IMR-90 (cell line): ENCODE data around the gene C13orf42. TPM values are rescaled to one million over a fixed set of nuclear protein-coding genes. Genes with fewer than 3 reads are reported as not detected.

Source experiments
- ATAC-seq: fragments of 200-7000 bp; cut with Tn5 transposase; 2 replicates; pipeline ENCODE4 v1.9.1; 2020; ENCODE audit warnings: low read depth, mild to moderate bottlenecking, moderate library complexity
- Bru-seq: library from RNA; stranded (reverse); fragments of 400-500 nt; gene quantifications from one replicate; lab custom pipeline; 2021; lab: Mats Ljungman, UMichigan
- BruChase-seq, 2 experiments: library from RNA; stranded (reverse); fragments of 400-500 nt; gene quantifications; one replicate each; lab custom pipeline; 2021; lab: Mats Ljungman, UMichigan
- BruUV-seq: library from RNA; stranded (reverse); fragments of 400-500 nt; replicated peaks from 2 replicates; lab custom pipeline; 2021; lab: Mats Ljungman, UMichigan
- CTCF ChIA-PET: fragments of 300-600 bp; formaldehyde crosslinking; extraction: SDS; loops from one replicate; lab custom pipeline; 2021; ENCODE audit warnings: antibody characterized with exemption; lab: Yijun Ruan, JAX
- POLR2A ChIA-PET: fragments of 300-600 bp; sonication (Branson Sonifier 250); formaldehyde crosslinking; loops from one replicate; lab custom pipeline; 2022; ENCODE audit warnings: antibody characterized with exemption; ENCODE audit not compliant: unreplicated experiment; lab: Charles Lee
- DNase-seq: peaks from one replicate; pipeline ENCODE4 v3.0.0; 2013
- H2AFZ ChIP-seq: replicated peaks from 2 replicates; pipeline ENCODE3; 2013; ENCODE audit warnings: low read length, mild to moderate bottlenecking; ENCODE audit not compliant: poor library complexity
- H2AK5ac ChIP-seq: 2 replicates; pipeline ENCODE4 v1.6.1; 2013; ENCODE audit warnings: low read depth, low read length, inconsistent platforms
- H2AK9ac ChIP-seq: replicated peaks from 2 replicates; pipeline ENCODE3; 2013; ENCODE audit warnings: mild to moderate bottlenecking, low read depth, low read length, moderate library complexity; ENCODE audit not compliant: poor library complexity
- H2BK120ac ChIP-seq: 2 replicates; pipeline ENCODE4 v1.6.1; 2013; ENCODE audit warnings: low read depth, low read length, inconsistent platforms
- H2BK15ac ChIP-seq: 3 replicates; pipeline ENCODE4 v1.6.1; 2013; ENCODE audit warnings: low read depth, low read length, inconsistent platforms
- H2BK20ac ChIP-seq: 2 replicates; pipeline ENCODE4 v1.6.1; 2013; ENCODE audit warnings: low read depth, mild to moderate bottlenecking, inconsistent platforms, low read length, moderate library complexity
- H2BK5ac ChIP-seq: 2 replicates; pipeline ENCODE4 v1.6.1; 2013; ENCODE audit warnings: mild to moderate bottlenecking, low read depth, low read length, inconsistent platforms; ENCODE audit not compliant: poor library complexity, severe bottlenecking
- H3K14ac ChIP-seq: replicated peaks from 2 replicates; pipeline ENCODE4 v1.6.1; 2013; ENCODE audit warnings: low read depth, low read length, inconsistent platforms
- H3K18ac ChIP-seq: 2 replicates; pipeline ENCODE4 v1.6.1; 2013; ENCODE audit warnings: low read depth, low read length, control low read depth
- H3K23ac ChIP-seq: 2 replicates; pipeline ENCODE4 v1.6.1; 2013; ENCODE audit warnings: low read depth, low read length, inconsistent platforms
- H3K27ac ChIP-seq: 2 replicates; pipeline ENCODE4 v1.5.1; 2013; ENCODE audit warnings: mild to moderate bottlenecking, control low read depth, low read length; ENCODE audit not compliant: insufficient read depth
- H3K27me3 ChIP-seq: 2 replicates; pipeline ENCODE4 v1.6.1; 2013; ENCODE audit warnings: low read length; ENCODE audit not compliant: control insufficient read depth, insufficient read depth
- H3K36me3 ChIP-seq: 2 replicates; pipeline ENCODE4 v1.6.1; 2013; ENCODE audit warnings: low read length, mixed read lengths; ENCODE audit not compliant: control insufficient read depth, insufficient read depth
- H3K4ac ChIP-seq: 2 replicates; pipeline ENCODE4 v1.6.1; 2013; ENCODE audit warnings: low read depth, low read length, inconsistent platforms
- H3K4me1 ChIP-seq: 2 replicates; pipeline ENCODE4 v1.6.1; 2013; ENCODE audit warnings: low read length, mixed read lengths; ENCODE audit not compliant: control insufficient read depth, insufficient read depth
- H3K4me2 ChIP-seq: 2 replicates; pipeline ENCODE4 v1.6.1; 2013; ENCODE audit warnings: low read depth, mild to moderate bottlenecking, control low read depth, low read length, moderate library complexity
- H3K4me3 ChIP-seq: 2 replicates; pipeline ENCODE4 v1.5.1; 2013; ENCODE audit warnings: low read depth, mild to moderate bottlenecking, control low read depth, low read length, moderate library complexity; ENCODE audit not compliant: insufficient read depth
- H3K56ac ChIP-seq: 2 replicates; pipeline ENCODE4 v1.6.1; 2013; ENCODE audit warnings: low read length, inconsistent platforms; ENCODE audit not compliant: insufficient read depth; ENCODE audit errors: extremely low read depth
- H3K79me1 ChIP-seq, 2 experiments: 2 replicates each; pipeline ENCODE4 v1.6.1; 2013; ENCODE audit warnings: low read length in 2 of 2, inconsistent platforms in 1 of 2, low read depth in 1 of 2
- H3K9ac ChIP-seq: 2 replicates; pipeline ENCODE4 v1.6.1; 2013; ENCODE audit warnings: low read depth, low read length, control low read depth
- H3K9me1 ChIP-seq: 2 replicates; pipeline ENCODE4 v1.6.1; 2013; ENCODE audit warnings: low read length, inconsistent platforms; ENCODE audit not compliant: insufficient read depth
- H3K9me3 ChIP-seq: 2 replicates; pipeline ENCODE4 v1.6.1; 2013; ENCODE audit warnings: low read length; ENCODE audit not compliant: control insufficient read depth, insufficient read depth
- H4K20me1 ChIP-seq: 2 replicates; pipeline ENCODE4 v1.6.1; 2013; ENCODE audit warnings: low read length, inconsistent platforms; ENCODE audit not compliant: insufficient read depth
- H4K5ac ChIP-seq: 2 replicates; pipeline ENCODE4 v1.6.1; 2013; ENCODE audit warnings: mild to moderate bottlenecking, low read depth, low read length, control low read depth
- H4K8ac ChIP-seq, 2 experiments: 2 replicates each; pipeline ENCODE4 v1.6.1; 2013; ENCODE audit warnings: low read depth in 2 of 2, low read length in 2 of 2, control low read depth in 1 of 2, inconsistent platforms in 1 of 2
- H4K91ac ChIP-seq: 2 replicates; pipeline ENCODE4 v1.6.1; 2013; ENCODE audit warnings: low read depth, low read length, inconsistent platforms; ENCODE audit not compliant: insufficient read depth
- CHD1 ChIP-seq: IDR thresholded peaks from 2 replicates; pipeline ENCODE4 v1.6.1; 2012; ENCODE audit warnings: low read depth, low read length, improper control_type of control experiment
- CTCF ChIP-seq: conservative IDR thresholded peaks from 2 replicates; pipeline ENCODE4 v1.5.1; 2012; ENCODE audit warnings: mild to moderate bottlenecking, low read depth, low read length, improper control_type of control experiment
- FOS ChIP-seq: fragments of 150-350 bp; IDR thresholded peaks from 2 replicates; pipeline ENCODE4 v1.6.1; 2016; ENCODE audit warnings: low read depth, low read length
- MAZ ChIP-seq: IDR thresholded peaks from 2 replicates; pipeline ENCODE4 v1.6.1; 2012; ENCODE audit warnings: low read depth, mild to moderate bottlenecking, low read length, improper control_type of control experiment, moderate library complexity, borderline replicate concordance
- NFE2L2 ChIP-seq: fragments of 150-350 bp; IDR thresholded peaks from 2 replicates; pipeline ENCODE4 v1.6.1; 2016; ENCODE audit warnings: low read depth, mild to moderate bottlenecking, low read length
- POLR2A ChIP-seq: IDR thresholded peaks from 2 replicates; pipeline ENCODE4 v1.6.1; 2012; ENCODE audit warnings: mild to moderate bottlenecking, low read depth, low read length
- USF2 ChIP-seq: fragments of 150-350 bp; IDR thresholded peaks from 2 replicates; pipeline ENCODE4 v1.6.1; 2017; ENCODE audit warnings: mild to moderate bottlenecking, antibody characterized with exemption, low read length, low read depth
- WGBS, 2 experiments: methylation state at CpG; one replicate each; pipeline versions ENCODE4 v1.1.5 to v1.1.7; 2013; ENCODE audit warnings: missing lambda C conversion rate in 2 of 2; ENCODE audit not compliant: insufficient read length in 1 of 2; ENCODE audit errors: extremely low coverage in 2 of 2; 5-methylcytosine and 5-hydroxymethylcytosine counted together
- dilution Hi-C: fragments of 300-500 bp; cut with HindIII; formaldehyde crosslinking; loops from one replicate; pipeline ENCODE4 v1.14.3; 2018; ENCODE audit warnings: low sequenced_read_pairs; ENCODE audit not compliant: unreplicated experiment
- in situ Hi-C: fragments of 300-500 bp; cut with MboI; formaldehyde crosslinking; loops from 3 replicates; pipeline ENCODE4 v1.14.3; 2019; ENCODE audit warnings: low sequenced_read_pairs, inconsistent platforms, mixed read lengths
- intact Hi-C: fragments of 100-400 bp; cut with micrococcal nuclease; formaldehyde crosslinking; loops from 2 replicates; pipeline ENCODE4 v1.10.0; 2022
- long read RNA-seq: library from polyadenylated mRNA; unstranded; transcript quantifications from one replicate; pipeline ENCODE4 v2.0.0, GENCODE V29; 2021; ENCODE audit not compliant: unreplicated experiment
- polyA plus RNA-seq, 3 experiments: library from polyadenylated mRNA; depleted of rRNA; stranded (reverse); fragments of >200 nt; gene quantifications; 2 replicates each; pipeline ENCODE4 v1.2.3, GENCODE V29; 2012; ENCODE audit warnings: low replicate concordance in 1 of 3
- total RNA-seq: library from RNA; depleted of rRNA; stranded (reverse); fragments of >200 nt; gene quantifications from 2 replicates; pipeline ENCODE4 v1.2.3, GENCODE V29; 2012; rRNA removed

The C13orf42 gene
- total RNA-seq = not detected in 2 replicates
- not detected in 2 replicates for polyA plus RNA-seq (2012; rRNA removed)
- not detected in 2 replicates for polyA plus RNA-seq (2012; cell fraction: cytosol; rRNA removed)
- polyA plus RNA-seq (2012; cell fraction: nucleus; rRNA removed; ENCODE audit: low replicate concordance) = not detected in 2 replicates
- not detected for Bru-seq, nascent RNA
- BruChase-seq, experiment 1, labeled RNA remaining after a 6-hour chase = not detected
- not detected for BruChase-seq, experiment 2, labeled RNA remaining after a 2-hour chase
- long read RNA-seq = 0 reads

GRCh38 chr13:51111174-51111573 lies at the start of gene C13orf42:
C13orf42 (minus strand) TSS chr13:51111274; CDS start chr13:51111209, 65 bp downstream.
- BruUV-seq = no TSS peak

More at GRCh38 chr13:51111174-51111573, at the start of gene C13orf42:
- 81% methylated on average over 6 of the region's 9 CpGs; no CpG with 5 or more reads in 1 of the 2 experiments for WGBS, 2 experiments
- H4K5ac ChIP-seq = no peak within 1 kb of the TSS
- H2BK120ac ChIP-seq = no peak within 1 kb of the TSS
- H3K4me3 ChIP-seq = no peak within 1 kb of the TSS
- no peak within 1 kb of the TSS for H3K27ac ChIP-seq
- H4K20me1 ChIP-seq = no peaks in the 10 kb centered on the region
- no peaks in the 10 kb centered on the region for H3K4me1 ChIP-seq
- ChIA-PET CTCF (interaction anchor here (1.7 kb wide), 1 partner anchor 9 kb away, joined by 4 read pairs; no protein-coding TSS in a partner anchor), POLR2A (no interaction called here)
- no peak within 1 kb of the TSS for H3K18ac ChIP-seq
- no peak within 1 kb of the TSS for H3K4ac ChIP-seq
- TF ChIP-seq POLR2A (no peak), MAZ (no peak), FOS (no peak), NFE2L2 (no peak), CHD1 (no peak), CTCF (no peak), USF2 (no peak)
- H3K36me3 ChIP-seq = no peaks in the 10 kb centered on the region
- H2AFZ ChIP-seq = no peak within 1 kb of the TSS
- no peak within 1 kb of the TSS for H4K8ac ChIP-seq
- no peak within 1 kb of the TSS for H2BK15ac ChIP-seq
- H2BK5ac ChIP-seq = no peak within 1 kb of the TSS
- dilution Hi-C loops = no loop called here
- H3K14ac ChIP-seq = no peak within 1 kb of the TSS
- no peak within 1 kb of the TSS for H3K4me2 ChIP-seq
- H3K79me1 ChIP-seq = no peaks in the 10 kb centered on the region
- H3K27me3 ChIP-seq = peaks cover 15% of the 10 kb centered on the region
- H4K91ac ChIP-seq = no peak within 1 kb of the TSS
- H2AK5ac ChIP-seq = no peak within 1 kb of the TSS
- ATAC-seq (no peak), DNase-seq (no peak)
- intact Hi-C loops = no loop called here
- H3K23ac ChIP-seq = no peak within 1 kb of the TSS
- H2AK9ac ChIP-seq = no peak within 1 kb of the TSS
- H3K56ac ChIP-seq = no peak within 1 kb of the TSS
- H2BK20ac ChIP-seq = no peak within 1 kb of the TSS
- no peaks in the 10 kb centered on the region for H3K9me3 ChIP-seq
- no peak within 1 kb of the TSS for H3K9ac ChIP-seq
- in situ Hi-C loops = no loop called here
- no peaks in the 10 kb centered on the region for H3K9me1 ChIP-seq
